Fibroblast of lung (primary cell): ENCODE data around the gene BORA.

Source experiments
- EZH2 ChIP-seq: IDR thresholded peaks from 2 replicates; pipeline ENCODE4 v1.5.1; 2012; ENCODE audit warnings: low read length, control low read depth, mild to moderate bottlenecking; ENCODE audit errors: missing control alignments
- TF ChIP-seq, protein P1 (sequence below), 2 donors: IDR thresholded peaks in 1 of 2; conservative IDR thresholded peaks in 1 of 2; 1 replicate in 1 of 2; 2 replicates in 1 of 2; pipeline ENCODE4 v1.5.1; 2011 to 2012; ENCODE audit warnings: low read length in 2 of 2, control low read depth in 1 of 2, inconsistent platforms in 1 of 2, low read depth in 1 of 2, mild to moderate bottlenecking in 1 of 2

DNA sequence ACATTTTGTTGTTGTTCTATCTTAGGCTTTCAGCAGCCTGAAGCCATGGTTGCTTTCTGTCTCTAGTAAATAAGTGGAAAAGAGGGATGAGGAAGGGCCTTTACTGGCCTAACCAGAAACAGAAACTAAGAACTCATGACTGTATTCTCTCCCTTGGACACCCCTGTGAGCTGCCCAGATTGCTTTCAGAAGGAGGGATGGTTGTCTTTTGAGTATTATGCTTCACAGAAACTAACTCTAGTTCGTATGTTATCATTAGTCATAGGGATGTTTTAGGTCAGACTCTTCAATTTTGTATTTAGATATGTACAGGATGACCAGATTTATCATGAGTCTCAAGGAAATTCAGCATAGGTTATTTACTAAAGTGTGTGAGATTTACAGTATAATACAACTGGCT is 17.5 kb downstream of the BORA start:
- TF ChIP-seq, protein P1, sequence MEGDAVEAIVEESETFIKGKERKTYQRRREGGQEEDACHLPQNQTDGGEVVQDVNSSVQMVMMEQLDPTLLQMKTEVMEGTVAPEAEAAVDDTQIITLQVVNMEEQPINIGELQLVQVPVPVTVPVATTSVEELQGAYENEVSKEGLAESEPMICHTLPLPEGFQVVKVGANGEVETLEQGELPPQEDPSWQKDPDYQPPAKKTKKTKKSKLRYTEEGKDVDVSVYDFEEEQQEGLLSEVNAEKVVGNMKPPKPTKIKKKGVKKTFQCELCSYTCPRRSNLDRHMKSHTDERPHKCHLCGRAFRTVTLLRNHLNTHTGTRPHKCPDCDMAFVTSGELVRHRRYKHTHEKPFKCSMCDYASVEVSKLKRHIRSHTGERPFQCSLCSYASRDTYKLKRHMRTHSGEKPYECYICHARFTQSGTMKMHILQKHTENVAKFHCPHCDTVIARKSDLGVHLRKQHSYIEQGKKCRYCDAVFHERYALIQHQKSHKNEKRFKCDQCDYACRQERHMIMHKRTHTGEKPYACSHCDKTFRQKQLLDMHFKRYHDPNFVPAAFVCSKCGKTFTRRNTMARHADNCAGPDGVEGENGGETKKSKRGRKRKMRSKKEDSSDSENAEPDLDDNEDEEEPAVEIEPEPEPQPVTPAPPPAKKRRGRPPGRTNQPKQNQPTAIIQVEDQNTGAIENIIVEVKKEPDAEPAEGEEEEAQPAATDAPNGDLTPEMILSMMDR (conservative IDR thresholded peaks at IDR 0.05 in 1 of 2, IDR thresholded peaks at IDR 0.05 in 1 of 2; ENCODE audit: low read depth in 1 of 2, low read length in 2 of 2) = no peak
- TF ChIP-seq EZH2 = no peak
